Panc1 (cell line): ENCODE measurements around the gene P4HA3. TPM values are rescaled to one million over a fixed set of nuclear protein-coding genes. Genes with fewer than 3 reads are reported as not detected.

ENCODE experiments used
- ATAC-seq: fragments of 200-7000 bp; cut with Tn5 transposase; 2 replicates; pipeline ENCODE4 v1.9.1; 2020; ENCODE audit warnings: mild to moderate bottlenecking, moderate library complexity
- BruUV-seq: library from RNA; stranded (reverse); fragments of 400-500 nt; replicated peaks from 2 replicates; lab custom pipeline; 2021; lab: Mats Ljungman, UMichigan
- CTCF ChIA-PET: fragments of 300-600 bp; sonication (Branson Sonifier 250); formaldehyde crosslinking; loops from one replicate; lab custom pipeline; 2022; ENCODE audit warnings: antibody characterized with exemption; lab: Charles Lee
- POLR2A ChIA-PET: fragments of 300-600 bp; sonication (Branson Sonifier 250); formaldehyde crosslinking; loops from one replicate; lab custom pipeline; 2022; ENCODE audit warnings: antibody characterized with exemption; lab: Charles Lee
- DNase-seq: peaks from one replicate; pipeline ENCODE4 v3.0.0-alpha.2; 2010; ENCODE audit warnings: low read depth, low spot score
- H3K27ac ChIP-seq: 2 replicates; pipeline ENCODE4 v1.5.1; 2011; ENCODE audit warnings: mild to moderate bottlenecking, low read length, inconsistent platforms
- H3K27me3 ChIP-seq: fragments of 200-500 bp; sonication (Bioruptor generic); 2 replicates; pipeline ENCODE4 v1.6.0; 2014; ENCODE audit warnings: low read length, inconsistent platforms; ENCODE audit not compliant: control insufficient read depth, insufficient read depth
- H3K36me3 ChIP-seq: fragments of 200-500 bp; sonication (Bioruptor generic); 2 replicates; pipeline ENCODE4 v1.5.1; 2014; ENCODE audit warnings: inconsistent platforms, mild to moderate bottlenecking, low read length, moderate library complexity; ENCODE audit not compliant: control insufficient read depth, insufficient read depth
- H3K4me1 ChIP-seq: 2 replicates; pipeline ENCODE4 v1.5.1; 2011; ENCODE audit warnings: inconsistent platforms, mild to moderate bottlenecking, low read length, moderate library complexity; ENCODE audit not compliant: control insufficient read depth, insufficient read depth
- H3K4me3 ChIP-seq, 2 experiments: 2 replicates each; pipeline ENCODE4 v1.5.1; 2011 to 2012; ENCODE audit warnings: low read depth in 2 of 2, low read length in 2 of 2, mild to moderate bottlenecking in 2 of 2, inconsistent platforms in 1 of 2, moderate library complexity in 1 of 2
- H3K9me3 ChIP-seq: fragments of 200-500 bp; sonication (Bioruptor generic); 2 replicates; pipeline ENCODE4 v1.5.1; 2014; ENCODE audit warnings: low read depth, mild to moderate bottlenecking, inconsistent platforms, low read length, moderate library complexity; ENCODE audit not compliant: control insufficient read depth, insufficient read depth
- CTCF ChIP-seq: fragments of 450-650 bp; IDR thresholded peaks from 2 replicates; pipeline ENCODE4 v1.5.1; 2017; ENCODE audit warnings: mild to moderate bottlenecking
- POLR2AphosphoS5 ChIP-seq: IDR thresholded peaks from 2 replicates; pipeline ENCODE4 v1.6.1; 2012; ENCODE audit warnings: mild to moderate bottlenecking, low read depth, low read length, moderate library complexity
- REST ChIP-seq, 2 experiments: IDR thresholded peaks; 2 replicates each; pipeline ENCODE4 v1.6.1; 2011 to 2012; ENCODE audit warnings: low read depth in 2 of 2, control low read depth in 1 of 2, low read length in 1 of 2, mild to moderate bottlenecking in 1 of 2, moderate library complexity in 1 of 2; ENCODE audit not compliant: insufficient read depth in 1 of 2
- SIN3A ChIP-seq: IDR thresholded peaks from 2 replicates; pipeline ENCODE4 v1.6.1; 2012; ENCODE audit warnings: low read depth, mild to moderate bottlenecking, low read length, moderate library complexity, borderline replicate concordance; ENCODE audit not compliant: insufficient read depth
- TCF7L2 ChIP-seq: IDR thresholded peaks from 2 replicates; pipeline ENCODE4 v1.6.1; 2011; ENCODE audit warnings: mild to moderate bottlenecking, low read depth, low read length, inconsistent platforms
- in situ Hi-C: cut with HindIII; loops from 2 replicates; pipeline ENCODE4 v1.10.0; 2016; ENCODE audit warnings: low sequenced_read_pairs, low pct_unique_long_range_greater_than_20kb
- intact Hi-C: fragments of 100-400 bp; cut with micrococcal nuclease; formaldehyde crosslinking; loops from one replicate; pipeline ENCODE4 v1.10.0; 2022; ENCODE audit not compliant: unreplicated experiment
- total RNA-seq: library from RNA; stranded (reverse); gene quantifications from one replicate; pipeline ENCODE4 v1.2.1, GENCODE V29; 2021; ENCODE audit not compliant: unreplicated experiment

P4HA3 gene
- total RNA-seq, 1 experiment from 2014 or later, result 1.3 TPM

GRCh38 chr11:74282421-74282820, 29.0 kb downstream of the P4HA3 start:
- no peaks in the 10 kb centered on the region for H3K9me3 ChIP-seq
- in situ Hi-C loops (no loop called here), intact Hi-C loops (no loop called here)
- CTCF ChIA-PET, result interaction anchor here (0.6 kb wide), 1 partner anchor 105 kb away, joined by 3 read pairs; no protein-coding TSS in a partner anchor
- H3K36me3 ChIP-seq, result no peaks in the 10 kb centered on the region
- H3K27ac ChIP-seq, result no peak overlapping the region
- POLR2A ChIA-PET, result interaction anchor here (0.6 to 0.7 kb wide), 2 partner anchors 68 to 267 kb away, joined by 3 read pairs; no protein-coding TSS in a partner anchor
- peaks cover 3% of the 10 kb centered on the region; the same call in 1 of the 2 replicates for H3K4me1 ChIP-seq
- ATAC-seq (no peak), DNase-seq (no peak)
- no peak overlapping the region for H3K4me3 ChIP-seq
- no TSS peak for BruUV-seq
- no peaks in the 10 kb centered on the region for H3K27me3 ChIP-seq
- TF ChIP-seq POLR2AphosphoS5 (no peak), SIN3A (no peak), CTCF (no peak), REST (IDR thresholded peaks at IDR 0.05; ENCODE audit: insufficient read depth in 1 of 2, low read depth in 2 of 2, low read length in 1 of 2) (no peak), TCF7L2 (no peak)

- intact Hi-C loops, result no loop called here
- ChIA-PET POLR2A (no interaction called here), CTCF (interaction anchor here (0.6 kb wide), 1 partner anchor 422 kb away, joined by 3 read pairs; no protein-coding TSS in a partner anchor)
- in situ Hi-C loops, result no loop called here
- H3K4me3 ChIP-seq, result no peak overlapping the region
- no TSS peak for BruUV-seq
- peaks cover 3% of the 10 kb centered on the region; the same call in 1 of the 2 replicates for H3K4me1 ChIP-seq
- no peak for TF ChIP-seq CTCF
- no peak for TF ChIP-seq SIN3A
- no peak for TF ChIP-seq TCF7L2
- no peak for TF ChIP-seq POLR2AphosphoS5
- no peak for TF ChIP-seq REST (IDR thresholded peaks at IDR 0.05; ENCODE audit: insufficient read depth in 1 of 2, low read depth in 2 of 2, low read length in 1 of 2)
- no peak for DNase-seq
- no peaks in the 10 kb centered on the region for H3K27me3 ChIP-seq
- H3K36me3 ChIP-seq, result no peaks in the 10 kb centered on the region
- no peaks in the 10 kb centered on the region for H3K9me3 ChIP-seq
- no peak overlapping the region for H3K27ac ChIP-seq
- ATAC-seq, result no peak
Measured at GRCh38 chr11:74280494-74280893, 30.9 kb downstream of the P4HA3 start.
